Daoy (cell line): Measurements from ENCODE around the gene PLTP. TPM values are rescaled to one million over a fixed set of nuclear protein-coding genes. Genes with fewer than 3 reads are reported as not detected.

Experiments
- DNase-seq: peaks from one replicate; pipeline ENCODE4 v3.0.0-alpha.2; 2015; ENCODE audit warnings: low read depth
- total RNA-seq: library from RNA; depleted of rRNA; stranded (reverse); fragments of >200 nt; shearing (Covaris generic); gene quantifications from 2 replicates; pipeline ENCODE4 v1.2.3, GENCODE V29; 2014

Gene PLTP
- total RNA-seq, 1 experiment from 2014 or later, result 0.80 TPM

- DNase-seq, result no peak
Observed at GRCh38 chr20:45898285-45898684, 13.7 kb downstream of the PLTP start.

- DNase-seq, result no peak
Observed at GRCh38 chr20:45897692-45898091, 14.3 kb downstream of the PLTP start.

GRCh38 chr20:45897289-45897688 lies 14.7 kb downstream of the PLTP start:
- no peak for DNase-seq

DNA sequence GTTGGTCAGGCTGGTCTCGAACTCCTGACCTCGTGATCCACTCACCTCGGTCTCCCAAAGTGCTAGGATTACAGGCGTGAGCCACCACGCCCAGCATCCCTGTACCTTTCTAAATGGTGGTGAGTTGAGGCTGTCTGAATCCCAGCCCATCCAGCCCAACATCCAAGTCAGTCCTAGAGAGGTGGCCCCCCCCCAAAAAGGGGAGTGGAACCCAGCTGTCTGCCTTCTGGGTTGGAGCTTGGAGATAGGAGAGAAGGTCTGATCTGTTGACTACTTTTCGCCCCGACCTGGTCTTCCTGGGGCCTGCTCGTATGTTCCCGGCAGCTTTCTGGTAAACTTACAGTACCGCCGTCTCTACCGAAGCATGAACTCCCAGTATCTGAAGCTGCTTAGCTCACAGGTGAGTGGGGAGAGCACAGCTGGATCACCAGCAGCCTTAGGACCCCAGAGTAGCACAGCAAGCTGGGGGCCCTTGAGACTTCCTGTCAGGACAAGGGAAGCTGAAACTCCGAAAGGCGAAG lies 15.3 kb downstream of the PLTP start:
- DNase-seq, result no peak

- DNase-seq, result no peak
Observed at GRCh38 chr20:45894797-45895196, 17.2 kb downstream of the PLTP start.

DNA sequence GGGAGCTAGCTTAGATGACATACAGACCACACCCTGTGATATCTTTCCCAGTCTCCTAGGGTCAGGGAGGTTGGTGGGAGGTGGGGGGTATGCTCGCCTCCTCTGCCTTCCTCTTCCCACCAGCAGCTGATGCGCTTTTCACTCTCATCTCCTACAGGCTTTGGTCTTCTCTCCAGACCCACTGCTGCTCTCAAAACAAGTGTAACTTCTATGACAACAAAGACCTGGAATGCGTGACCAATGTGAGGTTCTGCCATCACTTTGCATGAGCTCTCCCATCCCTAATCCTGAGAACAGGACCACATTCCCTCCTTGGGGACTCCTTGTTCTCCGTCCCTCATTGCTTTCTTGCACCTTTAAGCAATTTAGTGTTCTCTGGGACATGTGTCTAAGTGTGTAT lies 18.1 kb downstream of the PLTP start:
- no peak for DNase-seq

GRCh38 chr20:45892828-45893500 lies 19.0 kb downstream of the PLTP start:
- no peak for DNase-seq

DNA sequence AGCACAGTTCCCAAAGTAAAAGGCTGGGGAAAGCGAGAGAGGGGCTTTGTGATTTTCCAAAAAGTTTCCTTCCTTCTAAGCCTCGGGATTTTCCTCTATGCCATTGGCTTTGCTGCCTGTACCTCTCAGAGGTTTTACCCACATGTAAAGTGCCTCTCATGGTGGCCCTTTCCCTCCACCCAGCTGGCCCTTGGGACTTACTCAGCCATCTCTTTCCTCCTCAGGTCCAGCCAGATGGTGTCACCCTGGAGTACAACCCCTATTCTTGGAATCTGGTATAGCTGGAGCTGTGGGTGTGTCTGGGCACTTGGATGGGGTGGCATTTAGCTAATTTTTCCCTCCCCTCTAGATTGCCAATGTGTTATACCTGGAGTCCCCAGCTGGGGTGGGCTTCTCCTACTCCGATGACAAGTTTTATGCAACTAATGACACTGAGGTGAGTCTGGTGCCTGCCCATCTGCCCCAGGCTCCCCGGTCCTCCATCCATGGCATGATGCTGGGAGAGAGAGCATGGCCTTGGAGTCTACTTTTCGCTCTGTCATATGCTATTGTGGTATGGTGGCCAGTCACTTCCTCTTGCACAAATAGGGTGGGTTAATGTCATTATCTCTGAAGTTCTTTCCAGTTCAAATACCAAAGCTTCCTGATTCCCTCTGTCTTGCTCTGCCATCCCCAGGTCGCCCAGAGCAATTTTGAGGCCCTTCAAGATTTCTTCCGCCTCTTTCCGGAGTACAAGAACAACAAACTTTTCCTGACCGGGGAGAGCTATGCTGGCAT lies 19.7 kb downstream of the PLTP start:
- DNase-seq, result no peak

DNA sequence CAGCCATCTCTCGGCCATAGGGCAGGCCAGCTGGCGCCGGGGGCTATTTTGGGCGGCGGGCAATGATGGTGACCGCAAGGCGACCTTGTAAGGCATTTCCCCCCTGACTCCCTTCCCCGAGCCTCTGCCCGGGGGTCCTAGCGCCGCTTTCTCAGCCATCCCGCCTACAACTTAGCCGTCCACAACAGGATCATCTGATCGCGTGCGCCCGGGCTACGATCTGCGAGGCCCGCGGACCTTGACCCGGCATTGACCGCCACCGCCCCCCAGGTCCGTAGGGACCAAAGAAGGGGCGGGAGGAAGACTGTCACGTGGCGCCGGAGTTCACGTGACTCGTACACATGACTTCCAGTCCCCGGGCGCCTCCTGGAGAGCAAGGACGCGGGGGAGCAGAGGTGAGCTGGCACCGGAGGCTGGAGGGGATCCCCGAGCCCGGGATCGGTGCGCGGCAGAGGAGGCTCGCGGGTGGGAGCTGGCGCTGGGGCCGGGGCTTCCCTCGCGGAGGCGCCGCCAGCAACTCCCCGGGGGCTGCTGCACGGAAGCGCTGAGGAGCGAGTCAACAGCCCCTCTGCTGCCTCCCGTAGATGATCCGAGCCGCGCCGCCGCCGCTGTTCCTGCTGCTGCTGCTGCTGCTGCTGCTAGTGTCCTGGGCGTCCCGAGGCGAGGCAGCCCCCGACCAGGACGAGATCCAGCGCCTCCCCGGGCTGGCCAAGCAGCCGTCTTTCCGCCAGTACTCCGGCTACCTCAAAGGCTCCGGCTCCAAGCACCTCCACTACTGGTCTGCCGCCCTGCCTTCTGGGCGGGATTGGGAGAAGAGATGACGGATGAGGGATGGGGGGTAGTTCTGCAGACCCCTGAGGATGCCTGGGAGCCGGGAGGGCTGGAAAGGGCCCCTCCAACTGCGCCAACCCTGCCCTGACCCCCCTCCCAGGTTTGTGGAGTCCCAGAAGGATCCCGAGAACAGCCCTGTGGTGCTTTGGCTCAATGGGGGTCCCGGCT lies 20.7 kb downstream of the PLTP start, which contains the start of the genes CTSA and NEURL2:
Gene CTSA (plus strand): TSS at position 351 of the 999 bp plus-strand sequence. CDS start 234 bp downstream, at position 585.
Gene NEURL2 (minus strand): TSS at position 224 of the 999 bp plus-strand sequence. CDS start 217 bp downstream, at position 7.
- peak; percentile 93 for DNase-seq

DNA sequence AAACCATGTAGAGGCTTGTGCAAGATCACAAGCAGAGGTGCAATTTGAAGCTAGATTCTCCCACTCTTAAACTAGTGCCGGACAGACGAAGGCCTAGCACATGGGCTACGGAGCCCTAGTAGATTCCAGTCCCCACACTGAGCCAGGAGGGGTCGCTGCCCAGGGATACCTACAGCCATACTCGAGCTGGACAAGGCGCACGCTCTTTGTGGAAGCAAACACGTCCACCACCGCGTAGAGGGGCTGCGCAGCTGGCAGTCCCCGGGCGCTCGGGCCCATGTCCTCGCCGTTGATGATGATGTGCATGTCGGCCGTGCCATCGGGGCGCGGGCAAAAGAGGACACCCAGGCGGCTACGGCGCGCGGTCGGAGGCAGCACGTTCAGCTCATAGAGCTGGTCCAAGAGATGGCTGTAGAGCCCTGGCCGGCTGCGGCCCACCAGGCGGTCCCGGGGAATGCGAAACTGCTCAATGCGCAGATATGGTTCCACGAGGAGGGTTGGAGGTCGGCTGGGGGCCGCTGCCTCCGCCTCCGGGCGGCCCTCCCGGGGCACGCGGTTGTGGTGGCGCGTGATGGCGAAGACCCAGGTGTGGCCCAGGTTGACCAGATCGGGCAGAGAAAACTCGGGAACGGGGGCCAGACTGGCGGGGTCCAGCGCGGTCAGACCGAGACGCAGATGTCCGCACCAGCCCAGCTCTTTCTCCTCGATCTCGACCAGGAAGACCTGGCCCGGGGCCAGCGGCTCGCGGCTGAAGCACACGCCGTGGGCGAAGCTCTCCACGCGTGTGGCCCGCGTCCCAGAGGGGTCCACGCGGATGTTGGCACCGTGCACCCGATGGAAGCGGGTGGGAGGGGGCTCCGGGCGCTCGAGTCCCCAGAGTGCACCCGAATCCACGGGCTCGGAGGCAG lies 21.6 kb downstream of the PLTP start:
- peak; percentile 84 for DNase-seq

DNA sequence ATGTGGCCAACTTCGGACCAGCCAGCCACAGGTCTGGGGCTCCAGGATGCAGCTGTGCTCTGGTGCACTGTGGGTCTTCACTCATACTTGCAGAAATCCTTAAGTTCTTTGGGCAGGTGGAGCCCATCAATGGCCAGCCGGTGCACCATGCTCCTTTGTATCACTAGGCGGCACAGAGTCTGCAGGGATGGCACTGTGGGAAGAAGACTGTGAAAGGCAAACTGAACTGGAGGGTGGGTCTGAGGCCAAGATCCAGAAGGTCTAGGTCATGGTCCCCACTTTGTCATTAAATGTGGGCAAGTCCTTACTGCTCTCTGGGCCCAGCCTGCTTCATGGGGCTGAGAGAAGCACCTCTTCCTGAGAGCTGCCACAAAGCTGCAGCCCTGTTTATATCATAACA lies 23.3 kb downstream of the PLTP start:
- DNase-seq, result no peak

DNA sequence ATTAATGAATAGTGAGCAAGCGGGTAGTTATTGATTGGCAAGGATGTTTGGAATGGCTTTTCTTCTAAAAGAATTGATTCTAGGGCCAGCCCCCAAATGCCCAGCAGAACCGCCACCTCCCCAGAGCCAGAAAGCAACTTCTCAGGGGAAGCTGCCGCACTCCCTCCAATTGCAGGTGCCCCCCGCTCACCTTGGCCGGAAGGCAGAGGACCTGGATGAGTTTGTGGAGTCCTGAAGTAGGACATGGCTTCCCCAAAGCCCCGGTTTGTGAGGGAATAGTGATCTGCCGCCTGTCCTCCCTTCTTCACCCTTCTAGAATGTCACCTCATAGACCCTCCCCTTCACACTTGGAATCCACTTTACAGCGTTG lies 24.6 kb downstream of the PLTP start, which contains the start of gene SPATA25:
Gene SPATA25 (minus strand): TSS at position 277 of the 370 bp plus-strand sequence. CDS start 32 bp downstream, at position 245.
- DNase-seq, result no peak

DNA sequence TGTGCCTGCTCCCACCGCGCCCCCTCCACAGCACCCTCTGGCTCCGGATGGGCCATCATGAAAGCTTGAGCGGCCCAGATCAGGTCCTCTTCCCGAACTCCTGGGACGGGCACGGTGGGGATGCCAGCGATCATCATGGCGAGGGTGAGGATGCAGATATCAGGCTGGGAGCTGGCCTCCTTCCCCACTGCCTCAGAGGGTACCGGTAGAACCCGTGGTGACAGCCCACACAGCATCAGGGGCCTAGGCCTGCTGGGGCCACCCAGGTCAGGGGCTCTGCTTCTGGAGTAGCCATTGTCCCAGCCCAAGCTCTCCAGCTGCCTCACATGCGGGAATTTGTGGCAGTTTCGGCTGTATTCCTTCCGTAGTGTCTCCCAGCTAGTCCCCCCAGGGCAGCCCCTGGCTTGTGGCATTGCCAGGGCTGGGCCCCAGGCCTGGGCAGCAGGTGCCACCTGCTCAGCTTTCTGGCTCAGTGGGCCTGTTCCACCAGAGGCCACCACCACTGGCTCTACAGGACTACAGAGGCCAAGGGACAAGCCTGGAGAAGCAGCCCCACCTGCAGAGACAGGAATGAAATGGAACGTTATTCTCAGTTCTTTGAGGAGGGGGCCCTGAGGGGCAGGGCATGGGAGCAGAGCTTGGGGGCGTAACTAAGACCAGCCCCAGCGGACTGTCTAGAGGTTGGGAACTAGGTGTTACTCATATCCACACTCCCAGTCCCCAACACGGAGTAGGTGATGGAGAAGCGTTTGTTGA lies 25.2 kb downstream of the PLTP start:
- no peak for DNase-seq

- DNase-seq, result no peak
Observed at GRCh38 chr20:45883100-45883469, 28.9 kb downstream of the PLTP start.

- no peak for DNase-seq
Observed at GRCh38 chr20:45882469-45883099, 29.4 kb downstream of the PLTP start.

DNA sequence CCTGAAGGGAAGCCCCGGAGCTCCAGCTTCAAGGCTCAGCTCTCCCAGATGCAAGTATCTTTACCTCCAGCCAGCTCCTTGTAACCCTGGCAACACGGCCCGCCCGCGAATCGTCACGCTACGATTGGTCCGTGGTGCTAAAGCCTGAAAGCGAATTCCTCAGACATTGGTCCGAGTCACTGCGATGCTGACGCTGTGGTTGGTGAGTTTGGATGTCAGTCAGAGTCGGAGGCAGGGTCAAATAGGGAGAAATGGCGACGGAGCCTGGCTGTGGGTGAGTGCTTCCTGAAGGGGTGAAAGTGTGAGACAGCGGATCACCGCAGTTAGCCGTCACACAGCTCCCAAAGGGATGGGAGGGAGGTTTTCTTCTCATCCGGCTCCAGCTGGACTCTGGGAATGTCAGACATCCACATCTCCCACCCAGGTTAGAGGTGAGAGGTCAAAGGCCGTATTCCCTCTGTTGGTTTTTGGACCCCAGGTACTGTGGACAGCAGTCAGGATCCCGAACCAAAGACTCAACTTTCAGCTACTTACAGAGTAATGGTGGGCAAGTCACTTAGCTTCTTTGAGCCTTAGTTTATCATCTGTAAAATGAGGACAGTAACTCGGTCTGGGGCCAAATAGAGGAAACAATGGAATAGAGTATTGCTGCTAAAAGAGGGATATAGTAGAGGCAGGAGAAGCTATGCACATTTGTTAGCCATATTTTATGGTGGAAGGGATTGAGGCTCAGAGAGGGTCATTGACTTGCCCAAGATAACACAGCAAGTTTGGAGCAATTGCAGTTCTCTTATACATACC lies 30.8 kb downstream of the PLTP start, which contains the start of gene ZSWIM1:
Gene ZSWIM1 (plus strand): TSS at position 240 of the 801 bp plus-strand sequence. CDS start 1,366 bp downstream, outside the sequence.
- DNase-seq, result peak; percentile 99

- DNase-seq, result no peak
Observed at GRCh38 chr20:45878076-45878761, 33.7 kb downstream of the PLTP start.

DNA sequence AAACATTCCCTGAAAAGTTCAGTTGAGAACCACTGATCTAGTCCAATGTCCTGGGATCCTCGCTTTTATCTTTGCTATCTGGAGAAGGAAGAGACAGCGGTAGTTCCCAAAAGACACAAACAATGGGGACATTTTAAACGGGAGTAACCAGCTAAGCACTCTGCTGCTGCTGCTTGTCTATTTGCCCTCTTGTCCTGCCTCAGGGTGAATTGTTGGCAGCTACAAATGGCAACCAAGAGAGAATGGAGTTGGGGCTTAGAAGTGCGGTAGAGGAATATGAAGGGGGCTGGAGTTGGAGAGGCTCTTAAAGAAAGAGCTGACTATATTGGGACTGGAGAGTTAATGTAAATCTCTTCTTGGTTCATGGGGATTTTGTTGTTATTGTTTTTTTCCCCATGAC lies 37.4 kb downstream of the PLTP start:
- no peak for DNase-seq
